CD14-positive monocyte (primary cell): Measurements from ENCODE around the gene ISG15. TPM values are rescaled to one million over a fixed set of nuclear protein-coding genes. Genes with fewer than 3 reads are reported as not detected.
A peak's percentile ranks its signal among the peaks of the same experiment; 100 is the strongest.

Source experiments
- DNase-seq, 3 donors: peaks; one replicate each; pipeline ENCODE4 v3.0.0-alpha.2; 2011 to 2022
- H2AFZ ChIP-seq: 2 replicates; pipeline ENCODE4 v1.6.0; 2012; ENCODE audit warnings: mild to moderate bottlenecking, low read depth, low read length, inconsistent platforms; ENCODE audit not compliant: insufficient read depth, poor library complexity, severe bottlenecking
- H3K27ac ChIP-seq, 2 donors: 1 replicate in 1 of 2; 2 replicates in 1 of 2; pipeline ENCODE4 v1.5.1; 2012 to 2013; ENCODE audit warnings: low read length in 2 of 2, control low read depth in 1 of 2, inconsistent platforms in 1 of 2, low read depth in 1 of 2, mild to moderate bottlenecking in 1 of 2
- H3K27me3 ChIP-seq, 2 donors: one replicate each; pipeline versions ENCODE4 v1.6.0 to v1.6.1; 2011 to 2013; ENCODE audit warnings: low read length in 2 of 2; ENCODE audit not compliant: control insufficient read depth in 2 of 2, insufficient read depth in 2 of 2
- H3K36me3 ChIP-seq, 2 donors: replicated peaks in 1 of 2; 1 replicate in 1 of 2; 2 replicates in 1 of 2; pipeline versions ENCODE4 v1.5.1 to v1.6.1; 2012 to 2013; ENCODE audit warnings: low read length in 2 of 2, control low read depth in 1 of 2, inconsistent platforms in 1 of 2, mild to moderate bottlenecking in 1 of 2; ENCODE audit not compliant: insufficient read depth in 2 of 2, control insufficient read depth in 1 of 2
- H3K4me1 ChIP-seq, 2 donors: 1 replicate in 1 of 2; 2 replicates in 1 of 2; pipeline versions ENCODE4 v1.5.1 to v1.6.1; 2012 to 2013; ENCODE audit warnings: low read length in 2 of 2, control low read depth in 1 of 2, inconsistent platforms in 1 of 2, mild to moderate bottlenecking in 1 of 2, moderate library complexity in 1 of 2; ENCODE audit not compliant: insufficient read depth in 2 of 2, control insufficient read depth in 1 of 2
- H3K4me2 ChIP-seq: replicated peaks from 2 replicates; pipeline ENCODE3; 2012; ENCODE audit warnings: low read length, moderate library complexity, mild to moderate bottlenecking; ENCODE audit not compliant: poor library complexity, severe bottlenecking; ENCODE audit errors: extremely low read depth
- H3K4me3 ChIP-seq, 3 experiments: fragments of 200-600 bp in 1 of 3; sonication (generic) in 1 of 3; replicated peaks in 1 of 3; 1 replicate in 2 of 3; 2 replicates in 1 of 3; pipeline ENCODE4 v1.5.1; 2011 to 2013; ENCODE audit warnings: low read length in 3 of 3, mild to moderate bottlenecking in 3 of 3, control low read depth in 2 of 3, low read depth in 2 of 3, inconsistent platforms in 1 of 3, moderate library complexity in 1 of 3
- H3K79me2 ChIP-seq: 2 replicates; pipeline ENCODE4 v1.6.0; 2012; ENCODE audit warnings: mild to moderate bottlenecking, control low read depth, inconsistent platforms, low read length, moderate library complexity; ENCODE audit not compliant: insufficient read depth
- H3K9ac ChIP-seq: 2 replicates; pipeline ENCODE4 v1.6.0; 2017; ENCODE audit warnings: low read length, mild to moderate bottlenecking; ENCODE audit not compliant: insufficient read depth, poor library complexity, severe bottlenecking
- H3K9me3 ChIP-seq, 2 donors: replicated peaks in 1 of 2; 1 replicate in 1 of 2; 2 replicates in 1 of 2; pipeline versions ENCODE4 v1.5.1 to v1.6.1; 2012 to 2013; ENCODE audit warnings: low read length in 2 of 2, control low read depth in 1 of 2; ENCODE audit not compliant: control insufficient read depth in 1 of 2, insufficient read depth in 1 of 2
- H4K20me1 ChIP-seq: 2 replicates; pipeline ENCODE4 v1.6.0; 2012; ENCODE audit warnings: mild to moderate bottlenecking, low read length, control low read depth, moderate library complexity; ENCODE audit not compliant: insufficient read depth
- H3K27ac Mint-ChIP-seq, 7 donors: one replicate each; pipeline ENCODE4 v1.8.0; 2020; ENCODE audit warnings: mild to moderate bottlenecking in 7 of 7, mixed read lengths in 7 of 7, moderate library complexity in 6 of 7, inconsistent platforms in 2 of 7
- H3K27me3 Mint-ChIP-seq, 3 donors: one replicate each; pipeline ENCODE4 v1.8.0; 2021 to 2022; ENCODE audit warnings: low read depth in 3 of 3, mild to moderate bottlenecking in 3 of 3, mixed read lengths in 3 of 3, moderate library complexity in 3 of 3, inconsistent platforms in 1 of 3
- H3K36me3 Mint-ChIP-seq, 2 donors: one replicate each; pipeline ENCODE4 v1.8.0; 2020; ENCODE audit warnings: mixed read lengths in 2 of 2, inconsistent platforms in 1 of 2, mild to moderate bottlenecking in 1 of 2
- H3K4me1 Mint-ChIP-seq: one replicate; pipeline ENCODE4 v1.8.0; 2020; ENCODE audit warnings: mild to moderate bottlenecking, mixed read lengths
- H3K4me3 Mint-ChIP-seq, 2 donors: one replicate each; pipeline ENCODE4 v1.8.0; 2020; ENCODE audit warnings: mild to moderate bottlenecking in 2 of 2, mixed read lengths in 2 of 2, moderate library complexity in 1 of 2
- H3K9me3 Mint-ChIP-seq, 7 donors: one replicate each; pipeline ENCODE4 v1.8.0; 2020 to 2022; ENCODE audit warnings: mixed read lengths in 7 of 7, mild to moderate bottlenecking in 6 of 7, moderate library complexity in 6 of 7, inconsistent platforms in 2 of 7
- CTCF ChIP-seq: fragments of 200-600 bp; IDR thresholded peaks from one replicate; pipeline ENCODE4 v1.8.0; 2022; ENCODE audit warnings: antibody characterized with exemption, mild to moderate bottlenecking
- WGBS: methylation state at CpG from one replicate; pipeline ENCODE4 v1.1.5; 2013; ENCODE audit warnings: missing lambda C conversion rate; ENCODE audit not compliant: insufficient coverage; 5-methylcytosine and 5-hydroxymethylcytosine counted together
- intact Hi-C, 2 donors: fragments of 100-400 bp; cut with micrococcal nuclease; formaldehyde crosslinking; loops; one replicate each; pipeline versions ENCODE4 v1.15.0 to v1.15.1; 2023
- polyA plus RNA-seq, 3 donors: library from polyadenylated mRNA; depleted of rRNA in 1 of 3; unstranded in 2 of 3; stranded (reverse) in 1 of 3; fragments of 300-500 nt in 2 of 3; fragments of >200 nt in 1 of 3; fragmentation: Illumina TruSeq in 2 of 3; gene quantifications; 1 replicate in 2 of 3; 2 replicates in 1 of 3; pipeline ENCODE4 v1.2.3, GENCODE V29; 2012 to 2021

ISG15 gene
- polyA plus RNA-seq, 3 donors: 128 to 241 (median 145) TPM

- under 1% methylated on average over 57 of the region's 91 CpGs for WGBS
- no peaks in the 10 kb centered on the region for H3K9me3 ChIP-seq
- peak; percentile 36 for TF ChIP-seq CTCF
- peaks cover 6% of the 10 kb centered on the region for H3K4me1 Mint-ChIP-seq
- H3K79me2 ChIP-seq: no peaks in the 10 kb centered on the region
- peak overlapping the region; percentile 30 to 61 (median 31) for H3K4me3 ChIP-seq
- no peaks in the 10 kb centered on the region for H4K20me1 ChIP-seq
- H3K9ac ChIP-seq: peak overlapping the region; percentile 21
- H3K27ac Mint-ChIP-seq: peak overlapping the region in 1 of 7 donors; percentile 19
- no peak overlapping the region for H3K27ac ChIP-seq
- H3K4me3 Mint-ChIP-seq: peak overlapping the region; percentile 73 to 74
- DNase-seq: peak; percentile 68 to 76 (median 72)
- peak overlapping the region; percentile 72 for H3K4me2 ChIP-seq
- H3K4me1 ChIP-seq: peaks cover 14 to 31% of the 10 kb centered on the region in 2 donors
- peaks cover 0 to 6% (median 0%) of the 10 kb centered on the region in 7 donors for H3K9me3 Mint-ChIP-seq
- peaks cover 29 to 42% (median 40%) of the 10 kb centered on the region in 3 donors for H3K27me3 Mint-ChIP-seq
- H3K27me3 ChIP-seq: peaks cover 7 to 36% of the 10 kb centered on the region in 2 donors
- no peaks in the 10 kb centered on the region for H3K36me3 Mint-ChIP-seq
- H2AFZ ChIP-seq: peak overlapping the region; percentile 72
- H3K36me3 ChIP-seq: no peaks in the 10 kb centered on the region
- intact Hi-C loops: loop anchor here in 1 of 2 donors (10.0 kb wide), 1 partner anchor 355 kb away; the partner anchor contains the start of gene AURKAIP1
Observed at GRCh38 chr1:1019122-1019999, 6.1 kb downstream of the ISG15 start.

- Histone ChIP-seq H3K79me2 (no peaks in the 10 kb centered on the region), H3K36me3 (no peaks in the 10 kb centered on the region), H2AFZ (peak within 1 kb of the TSS; percentile 72), H3K4me1 (peaks cover 11 to 24% of the 10 kb centered on the region in 2 donors), H3K27ac (no peak within 1 kb of the TSS), H3K27me3 (peaks cover 7 to 36% of the 10 kb centered on the region in 2 donors), H3K4me3 (peak within 1 kb of the TSS; percentile 30 to 69 (median 31)), H3K4me2 (peak within 1 kb of the TSS; percentile 72), H3K9ac (peak within 1 kb of the TSS; percentile 32), H3K9me3 (no peaks in the 10 kb centered on the region), H4K20me1 (no peaks in the 10 kb centered on the region)
- TF ChIP-seq CTCF: no peak
- Mint-ChIP-seq H3K36me3 (no peaks in the 10 kb centered on the region), H3K4me1 (peaks cover 6% of the 10 kb centered on the region), H3K27ac (peak within 1 kb of the TSS in 1 of 7 donors; percentile 19), H3K9me3 (peaks cover 0 to 6% (median 0%) of the 10 kb centered on the region in 7 donors), H3K4me3 (peak within 1 kb of the TSS; percentile 73 to 74), H3K27me3 (peaks cover 29 to 42% (median 40%) of the 10 kb centered on the region in 3 donors)
- WGBS: under 1% methylated on average over 50 of the region's 58 CpGs
- no peak for DNase-seq
- intact Hi-C loops: loop anchor here (5.0 to 10.0 kb wide), 2 partner anchors 37 to 355 kb away; partner anchors contain the start of gene AURKAIP1 (in 1 of the 2)
Observed at GRCh38 chr1:1020000-1020404, 6.7 kb downstream of the ISG15 start, which contains the start of gene AGRN. Gene AGRN (plus strand): TSS chr1:1020120. CDS start chr1:1020173, 53 bp downstream.
